ENCODE data around the gene SOX6. TPM values are rescaled to one million over a fixed set of nuclear protein-coding genes. Genes with fewer than 3 reads are reported as not detected.

SOX6 gene
- total RNA-seq, 4 donors from 2014 or later, result 1.6 to 22.7 (median 6.9) TPM

DNA sequence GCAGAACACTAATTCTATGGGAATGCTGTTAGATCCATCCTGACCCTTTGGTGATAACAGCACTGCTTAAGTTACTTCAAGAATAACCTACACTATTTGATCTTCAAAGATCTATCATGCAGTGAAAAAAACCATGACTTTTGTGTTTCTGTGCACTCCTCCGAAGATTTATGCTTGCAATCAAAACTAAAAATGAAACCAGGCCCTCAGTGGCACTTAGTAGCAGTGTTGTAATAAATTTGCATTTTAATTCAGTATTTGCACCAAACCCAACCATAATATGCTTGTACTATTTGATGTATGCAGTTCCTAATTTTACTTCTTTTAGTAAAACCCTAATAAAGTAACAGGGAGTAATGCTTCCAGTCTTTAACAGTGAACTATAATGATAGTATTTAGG, 130.7 kb downstream of the SOX6 start:
- Histone ChIP-seq H3K27ac (no peak overlapping the region), H3K4me1 (peaks cover 0 to 17% (median 0%) of the 10 kb centered on the region in 4 donors), H3K4me3 (no peak overlapping the region), H3K36me3 (no peaks in the 10 kb centered on the region), H3K27me3 (no peaks in the 10 kb centered on the region), H3K9me3 (no peaks in the 10 kb centered on the region)
- WGBS, 2 donors (ENCODE audit: low coverage in 1 of 2), result 24 to 50% methylated on average over 1 of the region's 1 CpG
- in situ Hi-C loops (cut with MboI; ENCODE audit: low pct_ligation_motif_present in 1 of 4, low pct_unique_long_range_greater_than_20kb in 1 of 4, low sequenced_read_pairs in 3 of 4) (no loop called here), intact Hi-C loops (cut with DNase I; ENCODE audit: low total_unique reads) (no loop called here)
- TF ChIP-seq CTCF (IDR thresholded peaks at IDR 0.05) (no peak), EP300 (IDR thresholded peaks at IDR 0.05; ENCODE audit: low read depth) (no peak), POLR2A (IDR thresholded peaks at IDR 0.05) (no peak), POLR2AphosphoS5 (IDR thresholded peaks at IDR 0.05) (no peak)
- no peak for DNase-seq

GRCh38 chr11:16223558-16223957, 132.8 kb downstream of the SOX6 start:
- no peak overlapping the region for H3K4me3 ChIP-seq
- in situ Hi-C loops (cut with MboI; ENCODE audit: low pct_ligation_motif_present in 1 of 4, low pct_unique_long_range_greater_than_20kb in 1 of 4, low sequenced_read_pairs in 3 of 4), result no loop called here
- DNase-seq, result no peak
- H3K4me1 ChIP-seq, result peaks cover 0 to 17% (median 0%) of the 10 kb centered on the region in 4 donors
- H3K9me3 ChIP-seq, result no peaks in the 10 kb centered on the region
- H3K27ac ChIP-seq, result no peak overlapping the region
- intact Hi-C loops (cut with DNase I; ENCODE audit: low total_unique reads), result no loop called here
- H3K36me3 ChIP-seq, result no peaks in the 10 kb centered on the region
- no peaks in the 10 kb centered on the region for H3K27me3 ChIP-seq
- TF ChIP-seq EP300 (IDR thresholded peaks at IDR 0.05; ENCODE audit: low read depth) (no peak), CTCF (IDR thresholded peaks at IDR 0.05) (no peak), POLR2AphosphoS5 (IDR thresholded peaks at IDR 0.05) (no peak), POLR2A (IDR thresholded peaks at IDR 0.05) (no peak)
- 54 to 55% methylated on average over 1 of the region's 1 CpG for WGBS, 2 donors (ENCODE audit: low coverage in 1 of 2)

DNA sequence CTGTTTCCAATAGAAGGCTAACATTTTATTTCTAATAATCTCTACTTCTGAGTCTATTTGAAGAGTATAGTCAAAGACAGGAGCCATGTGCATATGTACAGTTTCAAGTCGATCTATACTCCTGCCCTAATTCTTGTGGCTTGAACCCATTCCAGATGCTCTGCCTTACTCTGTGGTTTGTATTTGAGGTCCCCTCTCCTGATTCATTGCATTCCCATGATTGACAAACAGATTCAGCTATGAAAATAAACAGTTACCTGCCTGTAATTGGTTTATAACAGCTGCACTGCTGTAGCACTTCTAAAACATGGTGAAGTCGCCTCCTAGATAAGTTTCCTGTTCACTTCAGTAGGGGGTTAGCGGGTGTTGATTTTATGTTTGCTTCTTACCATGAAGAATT, 138.7 kb downstream of the SOX6 start:
- WGBS, 2 donors (ENCODE audit: low coverage in 1 of 2), result 82 to 94% methylated on average over 3 of the region's 3 CpGs
- Histone ChIP-seq H3K27ac (no peak overlapping the region), H3K36me3 (no peaks in the 10 kb centered on the region), H3K27me3 (no peaks in the 10 kb centered on the region), H3K9me3 (no peaks in the 10 kb centered on the region), H3K4me1 (no peaks in the 10 kb centered on the region), H3K4me3 (no peak overlapping the region)
- TF ChIP-seq EP300 (IDR thresholded peaks at IDR 0.05; ENCODE audit: low read depth), result no peak
- TF ChIP-seq POLR2AphosphoS5 (IDR thresholded peaks at IDR 0.05), result no peak
- no peak for TF ChIP-seq POLR2A (IDR thresholded peaks at IDR 0.05)
- TF ChIP-seq CTCF (IDR thresholded peaks at IDR 0.05), result no peak
- no peak for DNase-seq
- in situ Hi-C loops (cut with MboI; ENCODE audit: low pct_ligation_motif_present in 1 of 4, low pct_unique_long_range_greater_than_20kb in 1 of 4, low sequenced_read_pairs in 3 of 4) (no loop called here), intact Hi-C loops (cut with DNase I; ENCODE audit: low total_unique reads) (no loop called here)

DNA sequence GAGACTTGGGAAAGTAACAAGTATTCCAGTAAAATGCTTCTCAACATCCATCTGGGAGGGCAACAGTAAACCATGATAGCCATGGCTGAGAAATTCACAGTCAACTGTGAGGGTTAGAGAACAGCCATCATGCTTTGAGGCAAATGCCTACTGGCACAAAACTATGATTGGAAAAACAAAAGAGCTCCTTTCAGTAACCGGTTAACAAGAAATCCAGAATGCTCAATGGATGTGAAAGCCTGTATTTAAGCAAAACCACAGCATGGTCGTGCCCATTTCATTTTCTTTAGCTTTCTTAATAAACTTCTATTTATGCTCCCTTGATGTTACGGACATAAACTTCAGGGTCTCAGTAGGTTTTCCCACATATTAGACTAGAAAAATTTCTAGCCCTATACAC, 139.5 kb downstream of the SOX6 start:
- H3K27ac ChIP-seq, result no peak overlapping the region
- H3K27me3 ChIP-seq, result no peaks in the 10 kb centered on the region
- H3K9me3 ChIP-seq, result no peaks in the 10 kb centered on the region
- H3K4me3 ChIP-seq, result no peak overlapping the region
- DNase-seq, result no peak
- intact Hi-C loops (cut with DNase I; ENCODE audit: low total_unique reads) (no loop called here), in situ Hi-C loops (cut with MboI; ENCODE audit: low pct_ligation_motif_present in 1 of 4, low pct_unique_long_range_greater_than_20kb in 1 of 4, low sequenced_read_pairs in 3 of 4) (no loop called here)
- WGBS, 2 donors (ENCODE audit: low coverage in 1 of 2), result 65 to 77% methylated on average over 3 of the region's 3 CpGs
- H3K36me3 ChIP-seq, result no peaks in the 10 kb centered on the region
- no peak for TF ChIP-seq CTCF (IDR thresholded peaks at IDR 0.05)
- no peak for TF ChIP-seq POLR2AphosphoS5 (IDR thresholded peaks at IDR 0.05)
- no peak for TF ChIP-seq POLR2A (IDR thresholded peaks at IDR 0.05)
- no peak for TF ChIP-seq EP300 (IDR thresholded peaks at IDR 0.05; ENCODE audit: low read depth)
- no peaks in the 10 kb centered on the region for H3K4me1 ChIP-seq
